HG02840 (cell line): Measurements from ENCODE around the gene ACTR10.

Experiments
- ATAC-seq: cut with Tn5 transposase; IDR thresholded peaks from one replicate; pipeline ENCODE4 v1.9.1; 2021; ENCODE audit warnings: mild to moderate bottlenecking, moderate library complexity, moderate number of reproducible peaks; ENCODE audit not compliant: unreplicated experiment, low FRiP score

The ACTR10 gene

GRCh38 chr14:58278177-58278576 is 78.2 kb downstream of the ACTR10 start:
- ATAC-seq: no peak

GRCh38 chr14:58280954-58281787 is 81.2 kb downstream of the ACTR10 start:
- no peak for ATAC-seq

- ATAC-seq: no peak
Measured at GRCh38 chr14:58281969-58282368, 82.0 kb downstream of the ACTR10 start.

GRCh38 chr14:58282925-58283593 is 83.1 kb downstream of the ACTR10 start:
- ATAC-seq: no peak

- no peak for ATAC-seq
Measured at GRCh38 chr14:58283730-58284129, 83.8 kb downstream of the ACTR10 start.

GRCh38 chr14:58285132-58285531 is 85.2 kb downstream of the ACTR10 start:
- ATAC-seq: no peak
